Endothelial cell of umbilical vein (primary cell): ENCODE results near the gene SHISA8. TPM values are rescaled to one million over a fixed set of nuclear protein-coding genes. Genes with fewer than 3 reads are reported as not detected.
"Not testable (repeated sequence)": the region's sequence is repeated elsewhere in the genome, so short reads cannot be mapped to it uniquely, and the experiment has no call there.

Experiments
- BruUV-seq: library from RNA; stranded (reverse); fragments of 400-500 nt; replicated peaks from 2 replicates; lab custom pipeline; 2021; lab: Mats Ljungman, UMichigan
- CTCF ChIA-PET: fragments of 300-600, 350-600 bp; sonication (Branson Sonifier 250); formaldehyde crosslinking; loops from one replicate; lab custom pipeline; 2021; ENCODE audit warnings: antibody characterized with exemption, inconsistent platforms; lab: Charles Lee
- POLR2A ChIA-PET: fragments of 300-600, 350-600 bp; sonication (Branson Sonifier 250); formaldehyde crosslinking; loops from one replicate; lab custom pipeline; 2021; ENCODE audit warnings: antibody characterized with exemption, inconsistent platforms; lab: Charles Lee
- DNase-seq: peaks from one replicate; pipeline ENCODE4 v3.0.0-alpha.2; 2011; ENCODE audit warnings: low read depth, low spot score
- FAIRE-seq: peaks from 2 replicates; lab custom pipeline; 2011; peaks lifted over from hg19 to GRCh38; lab: Jason Lieb, UNC
- H2AFZ ChIP-seq: 2 replicates; pipeline ENCODE4 v1.6.0; 2012; ENCODE audit warnings: low read depth, low read length, control low read depth, inconsistent platforms
- H3K27ac ChIP-seq: 2 replicates; pipeline ENCODE4 v1.5.1; 2011; ENCODE audit warnings: low read depth, mild to moderate bottlenecking, control low read depth, low read length, moderate library complexity; ENCODE audit not compliant: insufficient read depth
- H3K27me3 ChIP-seq, 2 experiments: 2 replicates each; pipeline versions ENCODE4 v1.6.0 to v1.6.1; 2011; ENCODE audit warnings: low read length in 2 of 2, mixed read lengths in 1 of 2; ENCODE audit not compliant: control insufficient read depth in 2 of 2, insufficient read depth in 2 of 2
- H3K36me3 ChIP-seq, 2 experiments: 2 replicates in 1 of 2; 3 replicates in 1 of 2; pipeline ENCODE4 v1.5.1; 2011; ENCODE audit warnings: low read length in 2 of 2, mild to moderate bottlenecking in 1 of 2, moderate library complexity in 1 of 2; ENCODE audit not compliant: control insufficient read depth in 2 of 2, insufficient read depth in 2 of 2; ENCODE audit errors: extremely low read depth in 1 of 2
- H3K4me1 ChIP-seq: 3 replicates; pipeline ENCODE4 v1.5.1; 2011; ENCODE audit warnings: mild to moderate bottlenecking, low read length; ENCODE audit not compliant: control insufficient read depth, insufficient read depth; ENCODE audit errors: extremely low read depth
- H3K4me2 ChIP-seq: 2 replicates; pipeline ENCODE4 v1.6.1; 2011; ENCODE audit warnings: low read length, control low read depth, mixed read lengths; ENCODE audit not compliant: insufficient read depth
- H3K4me3 ChIP-seq, 3 experiments: fragments of 200-600 bp in 1 of 3; sonication (generic), shearing (Covaris generic) in 1 of 3; replicated peaks in 1 of 3; 2 replicates each; pipeline ENCODE4 v1.5.1; 2011 to 2016; ENCODE audit warnings: control low read depth in 3 of 3, low read length in 3 of 3, mild to moderate bottlenecking in 2 of 3, inconsistent platforms in 1 of 3, low read depth in 1 of 3, moderate library complexity in 1 of 3; ENCODE audit not compliant: insufficient read depth in 1 of 3
- H3K79me2 ChIP-seq: 2 replicates; pipeline ENCODE4 v1.6.0; 2012; ENCODE audit warnings: low read length, inconsistent platforms; ENCODE audit not compliant: control insufficient read depth, insufficient read depth
- H3K9ac ChIP-seq: replicated peaks from 2 replicates; pipeline ENCODE3; 2011; ENCODE audit warnings: low read length, control low read depth; ENCODE audit not compliant: insufficient read depth; ENCODE audit errors: extremely low read depth
- H3K9me1 ChIP-seq: replicated peaks from 3 replicates; pipeline ENCODE4 v1.6.0; 2011; ENCODE audit warnings: mild to moderate bottlenecking, low read length; ENCODE audit not compliant: control insufficient read depth, insufficient read depth; ENCODE audit errors: extremely low read depth
- H3K9me3 ChIP-seq: replicated peaks from 2 replicates; pipeline ENCODE4 v1.5.1; 2012; ENCODE audit warnings: low read length, inconsistent platforms; ENCODE audit not compliant: control insufficient read depth, insufficient read depth
- H4K20me1 ChIP-seq: replicated peaks from 2 replicates; pipeline ENCODE3; 2011; ENCODE audit warnings: mild to moderate bottlenecking, low read length; ENCODE audit not compliant: control insufficient read depth, insufficient read depth; ENCODE audit errors: extremely low read depth
- EZH2 ChIP-seq: IDR thresholded peaks from 2 replicates; pipeline ENCODE4 v1.6.1; 2012; ENCODE audit warnings: borderline replicate concordance, low read depth, mild to moderate bottlenecking, moderate library complexity, low read length, inconsistent platforms; ENCODE audit not compliant: severe bottlenecking
- FOS ChIP-seq: IDR thresholded peaks from 2 replicates; pipeline ENCODE4 v1.6.1; 2011; ENCODE audit warnings: mild to moderate bottlenecking, low read length, moderate library complexity, borderline replicate concordance; ENCODE audit not compliant: insufficient read depth
- POLR2A ChIP-seq: IDR thresholded peaks from 2 replicates; pipeline ENCODE4 v1.6.1; 2012; ENCODE audit warnings: low read depth, mild to moderate bottlenecking, control low read depth, low read length
- POLR2AphosphoS5 ChIP-seq: IDR thresholded peaks from 2 replicates; pipeline ENCODE4 v1.6.1; 2012; ENCODE audit warnings: low read depth, mild to moderate bottlenecking, control low read depth, low read length, moderate library complexity; ENCODE audit not compliant: insufficient read depth
- dilution Hi-C: fragments of 300-500 bp; cut with MboI; formaldehyde crosslinking; loops from one replicate; pipeline ENCODE4 v1.15.0; 2019; ENCODE audit warnings: low sequenced_read_pairs; ENCODE audit not compliant: extremely low pct_ligation_motif_present
- intact Hi-C: fragments of 100-400 bp; cut with micrococcal nuclease; formaldehyde crosslinking; loops from one replicate; pipeline ENCODE4 v1.10.0; 2022
- polyA plus RNA-seq, 4 experiments: library from polyadenylated mRNA; depleted of rRNA in 3 of 4; stranded (reverse) in 3 of 4; unstranded in 1 of 4; fragments of >200 nt; gene quantifications; 2 replicates each; pipeline versions ENCODE4 v1.2.1 to v1.2.3, GENCODE V29; 2011 to 2012; ENCODE audit warnings: missing spikeins in 1 of 4
- total RNA-seq: library from RNA; stranded (reverse); gene quantifications from 2 replicates; pipeline ENCODE4 v1.2.3, GENCODE V29; 2021
- TF ChIP-seq, protein P1 (sequence below): IDR thresholded peaks from 2 replicates; pipeline ENCODE4 v1.6.1; 2011; ENCODE audit not compliant: insufficient read depth, insufficient read length

SHISA8 gene
- total and polyA plus RNA-seq, 2 donors (not counting 3 experiments of a cell fraction or from before 2014, with no cell fraction given) = not detected

GRCh38 chr22:41870786-41871185, 44.1 kb downstream of the SHISA8 start:
- Histone ChIP-seq H3K27ac (no peak overlapping the region), H4K20me1 (peaks cover 2% of the 10 kb centered on the region), H3K27me3 (no peaks in the 10 kb centered on the region), H3K9ac (no peak overlapping the region), H3K4me1 (no peaks in the 10 kb centered on the region), H3K9me3 (no peaks in the 10 kb centered on the region), H3K9me1 (no peaks in the 10 kb centered on the region), H3K4me3 (no peak overlapping the region), H3K79me2 (peaks cover 7% of the 10 kb centered on the region), H2AFZ (no peak overlapping the region), H3K36me3 (peaks cover 26 to 37% of the 10 kb centered on the region in 2 experiments), H3K4me2 (no peak overlapping the region)
- intact Hi-C loops (no loop called here), dilution Hi-C loops (no loop called here)
- FAIRE-seq (no peak), DNase-seq (no peak)
- no TSS peak for BruUV-seq
- TF ChIP-seq EZH2 (no peak), POLR2AphosphoS5 (no peak), FOS (no peak), POLR2A (no peak)
- TF ChIP-seq, protein P1, sequence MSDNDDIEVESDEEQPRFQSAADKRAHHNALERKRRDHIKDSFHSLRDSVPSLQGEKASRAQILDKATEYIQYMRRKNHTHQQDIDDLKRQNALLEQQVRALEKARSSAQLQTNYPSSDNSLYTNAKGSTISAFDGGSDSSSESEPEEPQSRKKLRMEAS = no peak
- ChIA-PET CTCF (interaction anchor here (1.0 to 2.5 kb wide), 3 partner anchors 11 to 173 kb away, joined by 4 to 8 read pairs (median 4); no protein-coding TSS in a partner anchor), POLR2A (no interaction called here)

DNA sequence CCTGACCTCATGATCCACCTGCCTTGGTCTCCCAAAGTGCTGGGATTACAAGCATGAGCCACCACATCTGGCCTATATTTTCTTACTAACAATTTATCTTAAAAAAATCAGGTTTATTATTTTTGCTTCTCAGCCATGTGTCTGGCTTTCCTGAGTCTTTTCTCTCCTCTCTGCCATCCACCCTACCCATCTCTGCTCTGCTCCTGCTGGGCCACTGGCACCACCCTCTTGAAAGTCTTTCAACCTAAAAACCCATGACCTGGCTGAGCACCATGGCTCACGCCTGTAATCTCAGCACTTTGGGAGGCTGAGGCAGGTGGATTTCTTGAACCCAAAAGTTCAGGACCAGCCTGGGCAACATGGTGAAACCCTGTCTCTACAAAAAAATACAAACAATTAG, 44.8 kb downstream of the SHISA8 start:
- H3K4me3 ChIP-seq, H3K9me3 ChIP-seq, dilution Hi-C loops, H3K4me2 ChIP-seq, H3K27me3 ChIP-seq, H3K27ac ChIP-seq, H2AFZ ChIP-seq, H3K9me1 ChIP-seq, BruUV-seq, H4K20me1 ChIP-seq, H3K9ac ChIP-seq, H3K4me1 ChIP-seq, intact Hi-C loops, FAIRE-seq, CTCF ChIA-PET, DNase-seq: not testable (repeated sequence)
- H3K36me3 ChIP-seq = peaks cover 23 to 32% of the 10 kb centered on the region in 2 experiments
- POLR2A ChIA-PET = interaction anchor here (0.6 kb wide), 1 partner anchor 206 kb away, joined by 10 read pairs; no protein-coding TSS in a partner anchor
- peaks cover 14% of the 10 kb centered on the region for H3K79me2 ChIP-seq
